GM18499 (cell line): Measurements from ENCODE around the gene EIF1AD.
"Not testable (repeated sequence)": the region's sequence is repeated elsewhere in the genome, so short reads cannot be mapped to it uniquely, and the experiment has no call there.

Source experiments
- ATAC-seq: cut with Tn5 transposase; IDR thresholded peaks from one replicate; pipeline ENCODE4 v1.9.1; 2021; ENCODE audit warnings: moderate number of reproducible peaks; ENCODE audit not compliant: insufficient read depth, unreplicated experiment

The EIF1AD gene, protein sequence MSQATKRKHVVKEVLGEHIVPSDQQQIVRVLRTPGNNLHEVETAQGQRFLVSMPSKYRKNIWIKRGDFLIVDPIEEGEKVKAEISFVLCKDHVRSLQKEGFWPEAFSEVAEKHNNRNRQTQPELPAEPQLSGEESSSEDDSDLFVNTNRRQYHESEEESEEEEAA

DNA sequence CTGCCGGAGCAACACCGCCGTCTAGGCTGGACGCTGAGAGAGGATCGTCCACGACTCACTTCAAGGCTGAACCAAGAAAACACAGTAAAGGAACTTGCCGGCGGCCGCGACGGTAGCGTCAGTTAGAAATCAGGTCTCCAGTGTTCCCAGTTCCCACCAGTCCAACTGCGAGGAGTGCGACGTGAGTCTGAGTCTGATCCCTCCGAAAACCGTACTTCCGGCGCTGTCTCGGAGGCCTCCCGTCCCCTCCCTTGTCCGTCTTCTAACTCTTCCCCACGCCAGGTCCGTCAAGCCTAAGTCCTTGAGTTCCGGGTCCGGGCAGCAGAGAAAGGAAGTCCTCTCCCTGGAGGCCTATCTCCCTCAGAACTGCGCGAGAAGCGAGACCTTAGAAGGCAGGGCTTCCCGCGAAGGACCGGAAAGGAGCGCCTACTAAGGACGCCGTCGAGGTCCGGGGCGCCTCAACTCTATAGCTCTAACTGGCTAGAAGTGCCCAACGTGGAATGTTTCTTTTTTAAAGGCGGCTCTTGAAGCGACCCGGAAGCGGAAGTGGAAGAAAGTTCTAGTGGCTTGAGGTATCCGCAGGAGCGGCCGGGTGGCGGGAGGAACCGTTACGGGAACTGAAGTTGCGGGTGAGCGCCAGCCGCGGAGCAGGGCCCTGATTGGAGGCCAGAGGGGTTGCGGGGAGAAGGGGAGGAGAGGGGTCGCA is at the start of gene EIF1AD, which contains the start of gene BANF1:
Gene EIF1AD, minus strand, starts transcription at position 216 of the 706 bp plus-strand sequence. CDS start 1,768 bp downstream, outside the sequence.
Gene BANF1, plus strand, starts transcription at position 562 of the 706 bp plus-strand sequence. CDS start 748 bp downstream, outside the sequence.
- no peak for ATAC-seq

DNA sequence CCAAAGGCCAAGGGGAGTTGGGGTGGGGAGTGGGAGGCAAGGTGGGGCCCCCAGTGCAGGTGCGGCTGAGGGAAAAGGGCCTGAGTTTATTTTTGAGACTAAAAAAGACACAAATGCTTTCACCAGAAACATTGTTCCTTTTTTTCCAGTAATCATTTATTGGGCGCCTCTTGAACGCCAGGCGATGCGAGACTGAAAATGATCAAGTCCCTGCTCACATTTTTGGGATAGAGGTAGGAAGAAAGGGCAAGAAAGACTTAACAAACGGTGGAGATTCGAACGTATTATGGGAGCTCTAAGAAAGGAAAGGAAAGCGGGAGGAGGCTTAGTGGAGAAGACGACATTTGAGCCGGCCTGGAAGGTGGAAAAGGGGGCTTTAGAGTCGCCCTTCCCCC is 49.4 kb upstream of the EIF1AD start:
- no peak for ATAC-seq

DNA sequence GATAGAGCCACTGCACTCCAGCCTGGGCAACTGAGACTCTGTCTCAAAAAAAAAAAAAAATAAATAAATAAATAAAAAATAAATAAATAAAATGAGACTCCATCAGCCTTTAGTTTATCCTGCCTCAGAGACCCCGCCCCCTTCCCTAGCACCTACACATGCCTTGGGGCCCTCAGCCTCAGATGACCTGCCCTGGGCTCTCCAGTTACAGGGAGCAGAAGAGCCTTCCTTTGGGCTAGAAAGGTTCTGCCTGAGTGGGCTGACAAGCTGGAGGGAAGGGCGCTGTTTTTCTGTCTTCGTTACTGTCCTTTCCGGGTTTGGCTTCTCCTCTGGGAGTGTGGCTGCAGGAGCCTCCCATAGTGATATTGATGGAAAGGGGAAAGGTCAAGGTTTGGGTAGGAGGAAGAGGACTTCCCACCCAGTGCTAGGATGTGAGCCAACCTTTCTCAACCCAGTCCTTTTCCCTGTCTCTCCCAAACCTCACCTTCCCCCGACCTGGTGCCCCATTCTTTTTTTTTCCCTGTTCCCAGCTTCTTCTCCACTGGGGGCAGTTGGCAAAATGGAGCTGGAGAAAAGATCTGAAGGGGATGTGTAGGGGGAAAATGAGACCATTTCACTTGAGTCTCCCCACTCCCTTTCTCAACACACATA is 48.7 kb upstream of the EIF1AD start:
- ATAC-seq: no peak

DNA sequence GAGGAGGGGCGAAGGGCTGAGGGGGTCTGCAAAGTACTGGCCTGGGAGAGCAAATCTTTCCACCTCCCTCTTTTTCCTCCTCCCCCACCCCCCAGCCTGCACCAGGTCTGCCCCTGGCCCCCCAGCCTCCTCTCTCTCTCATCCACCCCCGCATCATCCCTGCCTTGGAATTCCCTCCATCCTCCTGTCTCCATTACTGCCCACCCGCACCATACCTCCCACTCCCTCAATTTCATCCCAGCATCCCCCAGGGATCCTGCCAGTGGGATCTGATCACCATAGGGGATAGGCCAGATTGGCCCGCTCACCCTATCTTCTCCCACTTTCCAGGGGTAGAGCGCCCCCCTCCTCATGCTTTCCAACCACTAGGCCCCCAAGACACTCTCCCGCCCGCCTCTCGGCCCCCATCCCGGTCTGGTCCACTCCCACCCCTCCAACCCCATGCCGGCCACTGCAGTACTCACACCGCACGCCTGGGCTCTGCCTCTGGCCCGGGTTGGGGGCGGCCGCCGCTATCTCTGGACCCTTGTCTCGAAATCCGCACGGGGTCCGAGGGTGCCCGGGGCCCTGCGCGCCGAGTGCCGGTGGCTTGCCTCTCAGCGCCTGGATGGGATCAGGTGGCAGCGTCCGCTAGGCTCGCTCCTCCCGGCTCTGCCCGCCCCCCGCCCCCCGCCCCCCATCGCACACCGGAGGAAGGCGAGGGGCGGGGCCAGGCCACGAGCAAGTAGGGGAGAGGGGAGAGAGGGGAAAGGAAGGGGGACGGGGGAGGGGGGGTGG is 46.8 kb upstream of the EIF1AD start, which contains the start of gene GAL3ST3:
Gene GAL3ST3, minus strand, starts transcription at position 615 of the 777 bp plus-strand sequence. CDS start 3,746 bp downstream, outside the sequence.
- ATAC-seq: no peak

DNA sequence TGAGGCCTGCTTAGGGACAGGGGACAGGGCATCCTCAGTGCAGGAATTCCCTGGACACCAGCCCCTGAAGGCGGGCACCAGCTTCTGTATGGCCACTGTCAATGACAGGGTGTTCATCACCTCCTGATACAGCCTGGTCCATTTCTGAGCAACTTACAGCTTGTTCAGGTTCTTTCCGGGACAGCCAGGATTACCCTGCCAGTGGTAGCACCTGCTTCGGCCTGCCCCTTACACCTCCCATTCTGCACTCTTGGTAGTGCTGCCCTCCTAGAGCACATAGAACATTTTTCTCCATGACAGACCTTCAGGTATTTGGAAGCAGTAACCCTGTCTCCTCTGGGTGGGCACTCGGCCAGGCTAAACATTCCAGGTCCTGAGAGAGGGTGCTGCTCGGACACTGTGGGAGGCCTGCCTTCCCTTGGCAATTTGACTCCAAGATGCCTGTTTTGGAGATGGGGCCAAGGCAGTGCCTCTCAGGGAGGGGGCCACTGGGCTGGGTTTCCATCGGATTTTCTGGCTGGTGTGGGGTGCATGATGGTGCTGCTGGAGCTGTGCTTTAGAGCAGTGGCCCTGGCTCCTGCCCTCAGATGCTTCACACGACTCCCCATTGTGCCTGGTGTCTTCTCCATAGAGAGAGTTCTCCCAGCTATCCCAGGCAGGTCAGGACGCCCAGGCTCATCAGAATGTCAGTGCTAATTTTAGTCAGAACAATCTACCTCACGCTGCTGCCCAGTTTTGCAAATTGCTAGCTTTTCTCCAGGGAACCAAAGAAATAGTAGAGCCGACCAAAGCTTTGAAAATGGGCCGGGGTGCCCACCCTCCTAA is 45.8 kb upstream of the EIF1AD start:
- ATAC-seq: no peak

DNA sequence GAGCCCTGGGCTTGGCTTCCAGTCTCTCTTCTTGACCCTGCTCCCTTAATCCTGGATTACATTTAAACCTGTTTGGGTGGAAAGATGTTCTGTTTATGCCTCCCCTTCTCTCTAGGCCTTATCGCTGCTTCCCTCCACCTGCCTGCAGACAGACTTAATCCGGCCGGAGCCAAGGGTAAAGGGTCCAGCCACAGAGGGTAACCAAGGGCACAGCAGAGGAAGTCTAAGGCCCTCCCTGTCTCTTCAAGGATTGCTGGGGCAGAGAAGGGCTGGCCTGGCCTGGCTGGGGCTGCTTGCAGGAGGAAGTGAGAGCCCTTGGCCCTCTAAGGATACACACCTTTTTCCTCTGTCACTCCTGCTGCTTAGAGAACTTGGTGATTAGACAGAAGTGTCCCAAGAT is 44.9 kb upstream of the EIF1AD start:
- no peak for ATAC-seq

- no peak for ATAC-seq
These were observed 43.3 kb upstream of the EIF1AD start for GRCh38 chr11:66045177-66045639.

DNA sequence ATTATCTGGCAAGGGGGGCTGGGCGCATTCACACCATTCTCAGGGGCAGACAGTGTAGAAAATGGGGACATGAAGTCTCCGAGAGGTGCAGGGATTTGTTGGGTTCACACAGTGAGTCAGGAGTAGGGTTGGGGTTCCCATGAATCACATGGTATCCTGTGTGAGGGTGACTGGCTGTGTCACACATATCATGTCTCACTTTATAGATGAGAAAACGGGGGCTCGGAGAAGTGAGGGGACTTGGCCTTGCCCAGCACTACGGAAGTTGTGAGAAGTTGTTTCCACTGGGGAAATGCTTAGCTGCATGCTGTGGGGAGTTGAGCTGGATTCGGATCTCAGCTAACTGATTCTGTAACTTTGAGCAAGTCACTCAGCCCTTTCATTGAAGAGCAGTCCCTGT is 42.8 kb upstream of the EIF1AD start:
- no peak for ATAC-seq

- ATAC-seq: no peak
These were observed 41.3 kb upstream of the EIF1AD start for GRCh38 chr11:66042996-66043906.

DNA sequence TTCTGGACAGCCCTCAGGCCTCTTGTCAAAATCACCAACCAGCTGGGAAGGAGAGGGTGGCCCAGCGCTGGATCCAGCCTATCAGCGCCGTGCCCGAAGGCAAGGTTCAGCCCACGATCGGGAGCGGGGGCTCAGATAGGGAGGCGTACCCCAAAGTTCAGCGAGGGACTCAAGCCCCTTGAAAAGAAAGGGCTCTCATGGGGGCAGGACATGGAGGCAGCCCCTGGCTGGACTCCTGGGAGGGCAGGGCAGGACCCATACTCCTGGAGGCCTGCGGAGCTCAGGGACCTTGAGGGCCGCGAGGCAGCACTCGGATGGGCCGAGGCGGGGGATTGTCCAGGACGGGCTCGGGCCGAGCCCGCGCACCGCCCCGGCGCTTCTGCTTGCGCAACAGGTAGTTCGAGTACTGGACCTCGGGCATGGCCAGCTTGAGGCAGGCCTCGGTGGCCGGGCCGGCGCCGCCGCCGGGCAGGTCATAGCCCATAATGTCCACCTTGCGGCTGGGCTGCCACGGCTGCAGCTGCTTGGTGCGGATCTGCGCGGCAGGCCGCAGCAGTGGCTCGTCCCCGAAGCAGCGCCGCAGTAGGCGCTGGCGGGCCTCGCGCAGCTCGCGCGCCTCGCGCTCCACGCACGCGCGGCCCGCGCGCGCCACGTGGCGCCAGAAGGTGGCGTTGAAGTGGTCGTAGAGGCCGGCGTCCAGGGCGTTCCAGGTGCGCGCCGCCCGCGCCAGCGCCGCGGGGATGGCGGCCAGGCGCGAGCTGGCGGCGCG is 40.5 kb upstream of the EIF1AD start:
- no peak for ATAC-seq

- no peak for ATAC-seq
These were observed 37.8 kb upstream of the EIF1AD start for GRCh38 chr11:66039765-66040164.

DNA sequence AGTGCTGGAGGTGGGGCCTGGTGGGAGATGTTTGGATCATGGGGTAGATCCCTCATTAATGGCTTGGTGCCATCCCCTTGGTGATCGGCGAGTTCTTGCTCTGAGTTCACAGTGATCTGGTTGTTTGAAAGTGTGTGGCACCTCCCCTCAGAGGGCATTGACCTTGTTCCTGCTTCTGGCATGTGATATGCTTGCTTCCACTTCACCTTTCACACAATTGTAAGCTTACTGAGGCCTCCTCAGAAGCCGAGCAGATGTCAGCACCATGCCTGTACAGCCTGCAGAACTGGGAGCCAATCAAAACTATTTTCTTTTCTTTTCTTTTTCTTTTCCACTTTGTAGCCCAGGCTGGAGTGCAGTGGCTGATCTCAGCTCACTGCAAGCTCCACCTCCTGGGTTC is 35.4 kb upstream of the EIF1AD start:
- ATAC-seq: no peak

GRCh38 chr11:66036334-66036710 is 34.4 kb upstream of the EIF1AD start:
- no peak for ATAC-seq

GRCh38 chr11:66035653-66036333 is 33.8 kb upstream of the EIF1AD start:
- no peak for ATAC-seq

DNA sequence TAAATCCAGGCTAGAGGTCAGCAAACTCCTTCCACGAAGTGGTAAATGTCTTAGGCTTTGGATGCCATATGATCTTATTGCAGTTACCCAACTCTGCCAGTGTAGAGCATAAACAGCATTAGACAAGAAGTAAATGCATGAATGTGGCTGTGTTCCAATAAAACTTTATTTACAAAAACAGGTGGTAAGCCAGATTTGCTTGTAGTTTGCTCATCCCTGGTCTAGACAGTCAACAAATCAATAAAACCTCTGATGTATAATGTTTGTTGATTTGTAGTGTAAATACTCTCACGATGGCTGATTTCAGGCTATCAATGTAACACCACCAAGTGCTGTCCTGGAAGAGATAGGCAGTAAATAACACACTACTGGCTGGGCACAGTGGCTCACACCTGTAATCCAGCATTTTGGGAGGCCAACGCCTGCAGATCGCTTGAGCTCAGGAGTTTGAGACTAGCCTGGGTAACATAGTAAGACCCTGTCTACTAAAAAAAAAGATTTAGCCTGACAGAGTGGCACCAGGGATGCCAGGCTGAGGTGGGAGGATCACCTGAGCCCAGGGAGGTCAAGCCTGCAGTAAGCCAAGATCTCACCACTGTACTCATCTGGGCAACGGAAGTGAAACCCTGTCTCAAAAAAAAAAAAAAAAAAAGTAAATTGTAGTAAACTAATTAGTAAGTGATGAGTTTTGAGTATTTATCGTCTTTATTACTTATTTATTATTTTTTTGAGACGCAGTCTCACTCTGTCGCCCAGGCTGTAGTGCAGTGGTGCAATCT is 31.2 kb upstream of the EIF1AD start:
- ATAC-seq: no peak

GRCh38 chr11:66026017-66026529 is 24.1 kb upstream of the EIF1AD start, which contains the start of gene CATSPER1:
TSS of gene CATSPER1 (minus strand) at chr11:66026479. CDS start at chr11:66026379, 100 bp downstream.
- no peak for ATAC-seq

DNA sequence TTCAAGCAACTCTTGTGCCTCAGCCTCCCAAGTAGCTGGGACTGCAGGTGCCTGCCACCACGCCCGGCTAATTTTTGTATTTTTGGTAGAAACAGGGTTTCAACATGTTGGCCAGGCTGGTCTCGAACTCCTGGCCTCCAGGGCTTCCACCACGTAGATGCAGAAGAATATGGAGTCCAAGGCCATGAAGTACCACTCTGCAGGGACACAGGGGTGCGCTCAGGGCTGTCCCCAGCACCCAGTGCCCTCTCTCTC is 21.2 kb upstream of the EIF1AD start:
- not testable (repeated sequence) for ATAC-seq
